H9 (cell line): ENCODE data around the gene CDK2AP2. TPM values are rescaled to one million over a fixed set of nuclear protein-coding genes. Genes with fewer than 3 reads are reported as not detected.

Experiments used
- DNase-seq: peaks from one replicate; pipeline ENCODE4 v3.0.0-alpha.2; 2017
- H2AFZ ChIP-seq: one replicate; pipeline ENCODE4 v1.6.1; 2013; ENCODE audit warnings: mild to moderate bottlenecking, low read length, control low read depth, moderate library complexity
- H2AK5ac ChIP-seq: 2 replicates; pipeline ENCODE4 v1.6.1; 2013; ENCODE audit warnings: low read length, control low read depth, mixed read lengths; ENCODE audit not compliant: insufficient read length
- H2BK120ac ChIP-seq: one replicate; pipeline ENCODE4 v1.6.1; 2013; ENCODE audit warnings: low read depth, mild to moderate bottlenecking, low read length, control low read depth, inconsistent platforms; ENCODE audit not compliant: poor library complexity, severe bottlenecking
- H2BK12ac ChIP-seq: 2 replicates; pipeline ENCODE4 v1.6.1; 2013; ENCODE audit warnings: low read length, control low read depth, mixed read lengths, low read depth; ENCODE audit not compliant: insufficient read length
- H2BK15ac ChIP-seq: 2 replicates; pipeline ENCODE4 v1.6.1; 2013; ENCODE audit warnings: low read depth, low read length, control low read depth
- H2BK20ac ChIP-seq: one replicate; pipeline ENCODE4 v1.6.1; 2013; ENCODE audit warnings: low read depth, mild to moderate bottlenecking, low read length, control low read depth, inconsistent platforms; ENCODE audit not compliant: poor library complexity, severe bottlenecking
- H2BK5ac ChIP-seq: 2 replicates; pipeline ENCODE4 v1.6.1; 2013; ENCODE audit warnings: low read length, control low read depth, mixed read lengths; ENCODE audit not compliant: insufficient read length
- H3K14ac ChIP-seq: 2 replicates; pipeline ENCODE4 v1.6.1; 2013; ENCODE audit warnings: low read length, control low read depth; ENCODE audit not compliant: insufficient read depth
- H3K18ac ChIP-seq: 2 replicates; pipeline ENCODE4 v1.6.1; 2013; ENCODE audit warnings: low read depth, mild to moderate bottlenecking, mixed read lengths, low read length, control low read depth; ENCODE audit not compliant: insufficient read length
- H3K23ac ChIP-seq: 2 replicates; pipeline ENCODE4 v1.6.1; 2013; ENCODE audit warnings: low read length, control low read depth, mixed read lengths, low read depth; ENCODE audit not compliant: insufficient read length
- H3K23me2 ChIP-seq: 2 replicates; pipeline ENCODE4 v1.6.1; 2013; ENCODE audit warnings: low read depth, mild to moderate bottlenecking, mixed read lengths, low read length, control low read depth; ENCODE audit not compliant: insufficient read length, poor library complexity, severe bottlenecking
- H3K27ac ChIP-seq: 2 replicates; pipeline ENCODE4 v1.5.1; 2013; ENCODE audit warnings: low read length, control low read depth, mixed read lengths, low read depth; ENCODE audit not compliant: insufficient read length
- H3K27me3 ChIP-seq: 2 replicates; pipeline ENCODE4 v1.6.1; 2013; ENCODE audit warnings: low read length, control low read depth, inconsistent platforms; ENCODE audit not compliant: insufficient read depth
- H3K4ac ChIP-seq: 2 replicates; pipeline ENCODE4 v1.6.1; 2013; ENCODE audit warnings: low read depth, mild to moderate bottlenecking, control low read depth, inconsistent platforms, low read length, moderate library complexity
- H3K4me1 ChIP-seq: 2 replicates; pipeline ENCODE4 v1.6.1; 2013; ENCODE audit warnings: low read length, control low read depth, inconsistent platforms; ENCODE audit not compliant: insufficient read depth
- H3K4me2 ChIP-seq: 2 replicates; pipeline ENCODE4 v1.6.1; 2013; ENCODE audit warnings: low read length, control low read depth, mixed read lengths; ENCODE audit not compliant: insufficient read length, insufficient read depth
- H3K56ac ChIP-seq: 2 replicates; pipeline ENCODE4 v1.6.1; 2013; ENCODE audit warnings: low read depth, mild to moderate bottlenecking, mixed read lengths, low read length, control low read depth; ENCODE audit not compliant: insufficient read length
- H3K79me1 ChIP-seq: 2 replicates; pipeline ENCODE4 v1.6.1; 2013; ENCODE audit warnings: low read depth, mild to moderate bottlenecking, moderate library complexity, low read length, control low read depth, inconsistent platforms; ENCODE audit not compliant: insufficient read depth, poor library complexity, severe bottlenecking
- H3K79me2 ChIP-seq: 2 replicates; pipeline ENCODE4 v1.6.1; 2013; ENCODE audit warnings: low read length, control low read depth, inconsistent platforms; ENCODE audit not compliant: insufficient read depth
- H3K9ac ChIP-seq: 2 replicates; pipeline ENCODE4 v1.6.1; 2013; ENCODE audit warnings: low read length, control low read depth, mixed read lengths; ENCODE audit not compliant: insufficient read length; ENCODE audit errors: extremely low read depth
- H3K9me3 ChIP-seq: one replicate; pipeline ENCODE4 v1.6.1; 2013; ENCODE audit warnings: low read depth, low read length, inconsistent platforms; ENCODE audit not compliant: control insufficient read depth
- H3T11ph ChIP-seq: one replicate; pipeline ENCODE4 v1.6.1; 2013; ENCODE audit warnings: mild to moderate bottlenecking, low read length, control low read depth, inconsistent platforms
- H4K20me1 ChIP-seq: one replicate; pipeline ENCODE4 v1.6.1; 2013; ENCODE audit not compliant: control insufficient read depth, insufficient read length, insufficient read depth
- H4K5ac ChIP-seq: 2 replicates; pipeline ENCODE4 v1.6.1; 2013; ENCODE audit warnings: low read depth, mild to moderate bottlenecking, mixed read lengths, low read length, control low read depth; ENCODE audit not compliant: insufficient read length
- H4K8ac ChIP-seq: replicated peaks from 2 replicates; pipeline ENCODE4 v1.6.1; 2013; ENCODE audit warnings: low read length, control low read depth, mixed read lengths, low read depth; ENCODE audit not compliant: insufficient read length
- H4K91ac ChIP-seq: 2 replicates; pipeline ENCODE4 v1.6.1; 2013; ENCODE audit warnings: low read depth, mild to moderate bottlenecking, moderate library complexity, mixed read lengths, low read length, control low read depth; ENCODE audit not compliant: insufficient read length
- H3K27ac Mint-ChIP-seq, 3 experiments: 2 replicates in 2 of 3; 3 replicates in 1 of 3; pipeline ENCODE4 v1.8.0; 2020 to 2021; ENCODE audit warnings: mixed read lengths in 3 of 3, mild to moderate bottlenecking in 1 of 3, moderate library complexity in 1 of 3
- H3K27me3 Mint-ChIP-seq: 2 replicates; pipeline ENCODE4 v1.8.0; 2021; ENCODE audit warnings: low read depth, mild to moderate bottlenecking, moderate library complexity, mixed read lengths
- H3K36me3 Mint-ChIP-seq, 3 experiments: 2 replicates in 2 of 3; 3 replicates in 1 of 3; pipeline ENCODE4 v1.8.0; 2020 to 2021; ENCODE audit warnings: low read depth in 3 of 3, mixed read lengths in 3 of 3; ENCODE audit not compliant: insufficient read depth in 1 of 3
- H3K4me1 Mint-ChIP-seq, 2 experiments: 2 replicates each; pipeline ENCODE4 v1.8.0; 2020; ENCODE audit warnings: mixed read lengths in 2 of 2
- H3K4me3 Mint-ChIP-seq, 2 experiments: 2 replicates in 1 of 2; 3 replicates in 1 of 2; pipeline ENCODE4 v1.8.0; 2020 to 2021; ENCODE audit warnings: mild to moderate bottlenecking in 2 of 2, mixed read lengths in 2 of 2, moderate library complexity in 1 of 2
- H3K9me3 Mint-ChIP-seq, 2 experiments: 2 replicates in 1 of 2; 3 replicates in 1 of 2; pipeline ENCODE4 v1.8.0; 2020; ENCODE audit warnings: mild to moderate bottlenecking in 2 of 2, mixed read lengths in 2 of 2, moderate library complexity in 1 of 2
- WGBS: extraction: QIAGEN DNeasy Blood & Tissue Kit; methylation state at CpG from one replicate; pipeline ENCODE4 v1.1.7; 2013; ENCODE audit warnings: missing lambda C conversion rate, low lambda C conversion rate, mixed read lengths; ENCODE audit not compliant: insufficient read length; ENCODE audit errors: extremely low coverage; 5-methylcytosine and 5-hydroxymethylcytosine counted together
- total RNA-seq: library from RNA; stranded (reverse); gene quantifications from 2 replicates; pipeline ENCODE4 v1.2.1, GENCODE V29; 2021
- TF ChIP-seq, protein P1 (sequence below): fragments of 200-600 bp; sonication (generic); conservative IDR thresholded peaks from 3 replicates; pipeline ENCODE4 v1.8.0; 2021; ENCODE audit warnings: antibody characterized with exemption, mild to moderate bottlenecking

CDK2AP2 gene
- total RNA-seq, 1 experiment from 2014 or later: 36.1 TPM

DNA sequence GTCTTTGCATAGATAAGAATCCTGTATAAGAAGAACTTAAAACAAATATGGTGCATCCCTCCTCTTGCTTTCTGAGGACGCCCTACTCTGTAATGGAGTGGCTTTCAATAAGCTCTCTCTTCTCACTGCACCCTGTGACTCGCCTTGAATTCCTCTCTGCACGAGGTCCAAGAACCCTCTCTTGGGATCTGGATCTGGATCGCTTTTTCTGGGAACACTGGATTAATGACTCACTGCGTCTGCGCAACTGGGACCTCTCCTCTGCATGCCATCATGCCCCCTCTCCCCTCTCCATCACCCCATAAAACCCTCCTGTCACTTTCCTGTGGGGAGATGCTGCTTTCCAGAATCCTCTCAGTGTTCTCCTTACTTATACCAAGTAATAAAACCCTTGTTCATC, 30.3 kb upstream of the CDK2AP2 start:
- H3K14ac ChIP-seq: no peak overlapping the region
- H2AFZ ChIP-seq: no peak overlapping the region
- no peaks in the 10 kb centered on the region for H3K79me1 ChIP-seq
- Mint-ChIP-seq H3K27ac (no peak overlapping the region; a peak in 1 of 7 replicates), H3K36me3 (peaks cover 4 to 7% (median 4%) of the 10 kb centered on the region in 3 experiments; a peak in 5 of 7 replicates), H3K9me3 (peaks cover 27 to 32% of the 10 kb centered on the region in 2 experiments), H3K4me3 (no peak overlapping the region), H3K27me3 (peaks cover 11% of the 10 kb centered on the region), H3K4me1 (peaks cover 4 to 6% of the 10 kb centered on the region in 2 experiments)
- no peaks in the 10 kb centered on the region for H3K4me1 ChIP-seq
- no peak overlapping the region for H3K56ac ChIP-seq
- no CpG with 5 or more reads among the region's 6 CpGs for WGBS
- no peak overlapping the region for H2AK5ac ChIP-seq
- H2BK15ac ChIP-seq: no peak overlapping the region
- no peak overlapping the region for H3K23ac ChIP-seq
- no peaks in the 10 kb centered on the region for H3K79me2 ChIP-seq
- peaks cover 12% of the 10 kb centered on the region for H3K9me3 ChIP-seq
- H3K23me2 ChIP-seq: no peaks in the 10 kb centered on the region
- H3K27me3 ChIP-seq: no peaks in the 10 kb centered on the region
- H3K9ac ChIP-seq: no peak overlapping the region
- TF ChIP-seq, protein P1, sequence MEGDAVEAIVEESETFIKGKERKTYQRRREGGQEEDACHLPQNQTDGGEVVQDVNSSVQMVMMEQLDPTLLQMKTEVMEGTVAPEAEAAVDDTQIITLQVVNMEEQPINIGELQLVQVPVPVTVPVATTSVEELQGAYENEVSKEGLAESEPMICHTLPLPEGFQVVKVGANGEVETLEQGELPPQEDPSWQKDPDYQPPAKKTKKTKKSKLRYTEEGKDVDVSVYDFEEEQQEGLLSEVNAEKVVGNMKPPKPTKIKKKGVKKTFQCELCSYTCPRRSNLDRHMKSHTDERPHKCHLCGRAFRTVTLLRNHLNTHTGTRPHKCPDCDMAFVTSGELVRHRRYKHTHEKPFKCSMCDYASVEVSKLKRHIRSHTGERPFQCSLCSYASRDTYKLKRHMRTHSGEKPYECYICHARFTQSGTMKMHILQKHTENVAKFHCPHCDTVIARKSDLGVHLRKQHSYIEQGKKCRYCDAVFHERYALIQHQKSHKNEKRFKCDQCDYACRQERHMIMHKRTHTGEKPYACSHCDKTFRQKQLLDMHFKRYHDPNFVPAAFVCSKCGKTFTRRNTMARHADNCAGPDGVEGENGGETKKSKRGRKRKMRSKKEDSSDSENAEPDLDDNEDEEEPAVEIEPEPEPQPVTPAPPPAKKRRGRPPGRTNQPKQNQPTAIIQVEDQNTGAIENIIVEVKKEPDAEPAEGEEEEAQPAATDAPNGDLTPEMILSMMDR: no peak
- H2BK20ac ChIP-seq: no peak overlapping the region
- H2BK120ac ChIP-seq: no peak overlapping the region
- H4K20me1 ChIP-seq: no peaks in the 10 kb centered on the region
- H3K4me2 ChIP-seq: no peak overlapping the region
- H3T11ph ChIP-seq: no peak overlapping the region
- no peak for DNase-seq
- H2BK12ac ChIP-seq: no peak overlapping the region
- no peak overlapping the region for H4K91ac ChIP-seq
- H2BK5ac ChIP-seq: no peak overlapping the region
- no peak overlapping the region for H3K18ac ChIP-seq
- no peak overlapping the region for H3K4ac ChIP-seq
- no peak overlapping the region for H4K5ac ChIP-seq
- no peak overlapping the region for H3K27ac ChIP-seq
- no peak overlapping the region for H4K8ac ChIP-seq
